GM19193 (cell line): ENCODE results near the gene BHMT2.

ENCODE experiments used
- POLR2A ChIP-seq: IDR thresholded peaks from 4 replicates; pipeline ENCODE4 v1.6.1; 2011; ENCODE audit not compliant: insufficient read depth, insufficient read length; ENCODE audit errors: extremely low read depth

Gene BHMT2

GRCh38 chr5:79047199-79047598 is 22.4 kb upstream of the BHMT2 start:
- no peak for TF ChIP-seq POLR2A

- TF ChIP-seq POLR2A = no peak
Observed at GRCh38 chr5:79048437-79048836, 21.1 kb upstream of the BHMT2 start.

DNA sequence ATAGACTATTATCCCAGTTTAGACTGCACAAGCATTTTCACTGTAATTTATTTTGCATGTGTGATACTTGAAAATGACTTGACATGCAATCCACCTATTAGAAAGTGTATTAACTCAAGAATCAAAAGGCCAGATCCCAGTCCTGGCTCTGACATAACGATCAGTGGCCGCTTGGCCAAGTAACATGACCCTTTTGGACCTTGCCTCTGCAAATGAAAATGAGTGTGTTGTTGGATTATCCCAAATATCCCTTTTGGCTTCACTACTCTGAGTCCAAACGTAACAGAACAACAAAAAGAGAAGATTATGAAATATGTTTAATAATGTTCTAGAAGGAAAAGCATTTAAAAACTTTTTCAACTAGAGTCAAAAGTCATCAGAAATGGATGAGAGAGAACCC is 19.1 kb upstream of the BHMT2 start:
- TF ChIP-seq POLR2A = no peak

DNA sequence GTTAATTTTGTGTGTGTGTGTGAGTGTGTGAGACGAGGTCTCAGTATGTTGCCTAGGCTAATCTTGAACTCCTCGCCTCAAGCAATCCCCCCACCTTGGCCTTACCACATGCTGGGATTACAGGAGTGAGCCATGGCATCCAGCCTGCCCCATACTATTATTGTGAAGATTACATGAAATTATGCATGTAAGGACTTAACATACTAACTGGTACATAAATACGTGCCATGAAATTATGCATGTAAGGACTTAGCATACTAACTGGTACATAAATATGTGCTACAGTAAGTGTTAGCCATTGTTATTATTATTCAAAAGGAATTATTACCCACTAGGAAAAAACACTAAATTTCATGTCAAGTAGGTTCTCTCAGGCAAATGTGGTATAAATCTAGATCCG is 16.2 kb upstream of the BHMT2 start:
- TF ChIP-seq POLR2A = no peak

DNA sequence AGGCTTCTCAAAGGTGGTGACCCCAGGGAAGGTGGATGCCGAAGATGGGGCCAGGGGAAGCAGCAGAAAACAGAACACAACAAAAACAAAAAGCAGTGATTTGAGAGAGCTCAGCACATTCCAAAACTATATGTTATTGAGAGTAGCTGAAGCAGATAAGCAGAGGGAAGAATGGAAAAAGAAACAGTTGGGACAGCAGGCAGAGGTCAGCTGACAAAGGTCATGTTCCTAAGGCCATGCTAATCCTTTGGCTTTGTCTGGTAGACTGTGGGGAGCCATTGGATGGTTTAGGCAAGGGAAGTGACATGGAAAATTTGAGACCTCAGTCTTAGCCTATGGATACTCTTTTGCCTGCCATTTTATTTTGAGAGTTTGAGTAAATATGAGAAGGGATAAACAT is 14.6 kb upstream of the BHMT2 start:
- TF ChIP-seq POLR2A = no peak

DNA sequence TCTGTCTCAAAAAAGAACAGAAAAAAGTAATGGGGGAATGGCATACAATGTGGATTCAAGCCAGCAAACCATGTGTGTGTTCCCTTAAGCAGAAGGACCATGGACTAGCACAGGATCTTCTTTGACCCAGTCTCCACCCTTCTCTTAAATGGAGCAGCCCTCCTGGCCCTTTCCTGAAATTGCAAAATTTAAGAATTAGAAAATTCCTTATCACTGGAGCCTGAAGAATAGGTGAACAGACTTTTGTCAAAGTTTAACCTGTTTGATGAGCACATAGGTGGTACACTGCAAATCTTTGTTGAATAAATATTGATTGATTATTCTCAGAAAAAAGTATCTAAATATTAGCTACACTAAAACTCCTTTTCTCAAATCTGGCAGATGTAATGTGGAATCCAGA is 12.7 kb upstream of the BHMT2 start:
- TF ChIP-seq POLR2A = no peak

- no peak for TF ChIP-seq POLR2A
Observed at GRCh38 chr5:79059674-79060073, 9.9 kb upstream of the BHMT2 start.

DNA sequence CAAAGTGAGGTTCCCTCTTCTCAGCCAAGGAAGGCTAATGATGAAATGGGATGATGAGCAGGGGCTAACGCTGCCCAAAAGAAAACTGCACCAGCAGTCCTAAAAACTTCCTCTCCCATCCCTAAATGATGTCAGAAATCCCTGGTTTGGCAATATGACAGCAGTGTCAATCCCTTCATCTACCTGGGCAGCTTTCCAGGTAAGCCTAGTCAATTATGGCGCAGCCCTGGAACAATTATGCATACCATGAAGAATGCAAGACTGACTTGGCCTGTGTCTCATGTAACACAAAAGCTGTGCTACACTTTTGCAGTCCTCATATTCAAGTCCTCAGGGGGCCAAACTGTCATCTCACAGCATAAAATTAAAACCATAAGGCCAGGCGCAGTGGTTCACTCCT is 7.1 kb upstream of the BHMT2 start:
- no peak for TF ChIP-seq POLR2A

- TF ChIP-seq POLR2A = no peak
Observed at GRCh38 chr5:79070350-79070667, 742 bp downstream of the BHMT2 start.

- TF ChIP-seq POLR2A = no peak
Observed at GRCh38 chr5:79074641-79075040, 5.1 kb downstream of the BHMT2 start.

DNA sequence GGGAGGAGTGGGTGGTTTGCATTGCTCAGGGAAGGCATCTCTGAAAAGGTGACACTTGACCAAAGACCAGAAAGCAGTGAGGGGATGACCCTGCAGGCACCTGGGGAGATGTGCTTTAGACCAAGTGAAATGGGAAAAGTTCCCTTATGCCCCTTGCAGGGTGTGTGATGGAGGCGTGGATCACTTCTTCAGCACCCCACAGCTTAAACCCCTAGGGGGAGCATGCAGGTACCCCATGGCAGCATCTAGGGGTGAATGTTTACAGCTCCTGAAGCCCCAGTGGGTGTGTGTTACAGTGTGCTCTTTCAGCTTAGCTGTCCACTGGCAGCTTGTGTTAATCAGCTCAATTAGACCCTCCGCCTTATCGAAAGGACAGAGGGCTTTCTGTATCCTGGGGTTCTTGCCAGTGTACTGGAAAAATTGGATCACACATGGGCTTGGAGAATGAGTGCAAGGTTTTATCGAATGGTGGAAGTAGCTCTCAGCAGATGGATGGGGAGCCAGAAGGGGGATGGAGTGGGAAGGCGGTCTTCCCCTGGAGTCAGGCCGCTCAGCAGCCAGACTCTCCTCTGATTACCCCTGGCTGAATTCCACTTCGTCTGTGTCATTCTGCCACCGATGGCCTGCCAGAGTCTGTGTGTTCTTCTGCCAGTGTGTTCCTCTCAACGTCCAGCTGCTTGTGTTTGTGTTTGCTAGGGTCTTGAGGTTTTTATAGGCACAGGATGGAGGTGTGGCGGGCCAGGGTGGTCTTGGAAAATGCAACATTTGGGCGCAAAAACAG is 6.3 kb downstream of the BHMT2 start:
- no peak for TF ChIP-seq POLR2A

- TF ChIP-seq POLR2A = no peak
Observed at GRCh38 chr5:79076819-79077218, 7.3 kb downstream of the BHMT2 start.

DNA sequence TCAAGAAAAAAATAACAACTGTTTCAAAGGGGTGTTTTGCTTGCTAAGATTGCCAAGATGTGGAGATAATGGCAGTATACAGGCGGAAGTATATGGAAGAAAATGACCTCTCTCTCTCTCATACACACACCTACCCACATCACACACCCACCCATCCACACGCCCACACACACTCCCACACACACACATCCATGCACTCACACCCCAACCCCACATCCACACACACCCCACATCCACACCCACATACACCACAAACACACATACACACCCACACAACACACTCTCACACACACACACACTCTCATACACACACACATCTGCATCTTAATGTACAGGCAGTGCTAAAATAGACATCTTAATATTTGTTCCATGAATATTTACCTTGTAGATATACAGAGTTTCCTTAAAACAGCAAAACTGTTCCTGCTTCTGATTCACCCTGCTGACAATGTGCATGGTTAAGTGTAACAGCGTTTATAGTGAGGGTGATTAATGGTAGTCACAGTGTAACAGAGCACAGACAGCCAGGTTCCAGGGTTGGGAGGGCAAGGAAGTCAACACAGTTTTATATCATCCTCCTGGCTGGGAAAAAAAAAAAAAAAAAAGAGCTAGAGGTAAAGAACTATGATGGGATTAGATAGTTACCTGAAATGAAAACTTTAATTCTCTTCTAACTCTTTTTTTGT is 8.3 kb downstream of the BHMT2 start:
- TF ChIP-seq POLR2A = no peak

- no peak for TF ChIP-seq POLR2A
Observed at GRCh38 chr5:79080804-79081203, 11.2 kb downstream of the BHMT2 start.

- no peak for TF ChIP-seq POLR2A
Observed at GRCh38 chr5:79081779-79082178, 12.2 kb downstream of the BHMT2 start.

DNA sequence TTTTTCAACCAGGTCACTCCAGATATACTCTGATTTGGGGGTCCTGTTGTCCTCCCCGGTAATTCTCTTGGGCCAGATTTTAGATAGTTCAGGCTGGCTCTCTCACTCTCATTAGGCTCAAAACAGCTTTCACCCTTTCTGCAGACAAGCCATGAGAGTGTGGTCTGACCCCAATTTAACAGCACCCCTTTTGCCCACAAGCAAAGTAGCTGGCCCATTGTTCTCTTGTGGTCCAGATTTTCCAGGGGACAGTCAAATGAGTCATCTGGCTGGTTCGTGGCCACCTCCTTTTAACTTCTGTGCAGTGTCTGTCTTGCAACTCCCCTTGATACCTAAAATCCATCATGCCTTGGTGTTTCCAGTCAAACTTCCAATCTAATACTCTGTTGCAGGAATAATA is 16.5 kb downstream of the BHMT2 start:
- TF ChIP-seq POLR2A = no peak
